Erythroblast (primary cell): ENCODE data around the gene CAPN15.

Source experiments
- GATA1 ChIP-seq: IDR thresholded peaks from 2 replicates; pipeline ENCODE4 v1.6.1; 2011; ENCODE audit warnings: low read depth, mild to moderate bottlenecking, control low read depth, low read length, moderate library complexity
- POLR2A ChIP-seq: IDR thresholded peaks from 2 replicates; pipeline ENCODE4 v1.6.1; 2011; ENCODE audit warnings: mild to moderate bottlenecking, low read length

DNA sequence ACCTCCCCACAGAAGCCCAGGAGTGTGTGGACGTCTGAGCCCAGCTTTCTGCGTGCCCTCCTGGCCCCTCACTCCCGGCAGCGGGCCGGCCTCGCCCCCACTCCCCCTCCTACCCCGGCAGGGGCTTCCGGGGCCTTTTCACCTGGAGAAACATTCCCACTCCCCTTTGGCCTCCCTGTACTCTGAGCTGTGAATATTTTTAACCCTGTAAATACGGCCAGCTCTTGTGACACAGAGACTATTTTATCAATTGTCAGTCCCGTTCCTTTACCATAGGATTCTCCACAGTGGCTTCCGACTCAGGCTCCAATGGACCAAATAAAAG, 26.7 kb downstream of the CAPN15 start:
- TF ChIP-seq POLR2A: no peak
- no peak for TF ChIP-seq GATA1
